HG03095 (cell line): ENCODE results near the gene KMT2C.

Experiments
- ATAC-seq: cut with Tn5 transposase; IDR thresholded peaks from one replicate; pipeline ENCODE4 v1.9.1; 2021; ENCODE audit warnings: moderate library complexity; ENCODE audit not compliant: unreplicated experiment

The KMT2C gene

DNA sequence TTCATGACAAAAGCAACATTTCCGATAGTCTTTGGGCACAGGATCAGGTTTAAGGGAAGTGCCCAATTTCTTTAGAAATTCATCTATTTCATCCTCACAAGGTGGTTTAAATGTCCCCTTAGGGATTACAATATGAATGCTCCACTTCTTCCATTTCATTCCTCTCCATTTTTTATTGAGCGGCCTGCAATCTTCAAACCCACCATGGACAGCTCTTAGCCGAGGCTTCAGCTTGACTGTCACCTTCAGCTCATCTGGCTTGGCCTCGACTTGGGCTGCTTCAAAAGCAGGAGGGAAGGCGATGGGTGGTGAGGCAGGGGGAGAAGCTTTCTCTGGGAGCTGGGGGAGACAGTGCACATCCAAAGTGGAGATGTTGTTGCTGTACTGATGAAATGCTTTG is 287.1 kb downstream of the KMT2C start:
- no peak for ATAC-seq

DNA sequence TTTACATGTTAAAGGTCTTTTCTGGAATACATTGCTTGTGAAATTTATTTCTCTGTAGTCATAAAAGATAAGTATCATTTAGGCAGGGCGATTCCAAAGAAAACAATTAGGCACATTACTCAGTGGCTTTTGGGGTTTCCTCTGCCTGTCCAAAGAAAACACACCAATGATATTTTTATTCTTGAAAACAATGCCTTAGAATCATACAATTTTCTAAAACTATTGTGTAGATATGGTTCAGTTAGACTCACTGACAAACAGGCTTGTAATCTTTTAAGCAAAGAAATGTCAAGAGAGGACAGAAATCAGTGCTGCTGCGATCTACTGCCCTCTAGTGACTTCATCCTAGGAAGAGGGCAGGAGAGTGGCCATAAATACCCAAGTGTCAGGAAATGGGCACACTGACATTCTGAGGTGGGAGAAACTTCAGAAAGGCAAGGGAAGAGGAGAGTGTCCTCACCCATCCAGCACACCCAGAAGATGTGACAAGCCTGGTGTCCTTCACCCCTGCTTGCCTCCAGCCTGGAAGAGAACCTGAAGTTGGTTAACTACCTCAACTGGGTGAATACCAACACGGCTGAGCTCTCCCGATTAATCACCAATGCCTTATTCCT is 289.8 kb downstream of the KMT2C start:
- no peak for ATAC-seq

DNA sequence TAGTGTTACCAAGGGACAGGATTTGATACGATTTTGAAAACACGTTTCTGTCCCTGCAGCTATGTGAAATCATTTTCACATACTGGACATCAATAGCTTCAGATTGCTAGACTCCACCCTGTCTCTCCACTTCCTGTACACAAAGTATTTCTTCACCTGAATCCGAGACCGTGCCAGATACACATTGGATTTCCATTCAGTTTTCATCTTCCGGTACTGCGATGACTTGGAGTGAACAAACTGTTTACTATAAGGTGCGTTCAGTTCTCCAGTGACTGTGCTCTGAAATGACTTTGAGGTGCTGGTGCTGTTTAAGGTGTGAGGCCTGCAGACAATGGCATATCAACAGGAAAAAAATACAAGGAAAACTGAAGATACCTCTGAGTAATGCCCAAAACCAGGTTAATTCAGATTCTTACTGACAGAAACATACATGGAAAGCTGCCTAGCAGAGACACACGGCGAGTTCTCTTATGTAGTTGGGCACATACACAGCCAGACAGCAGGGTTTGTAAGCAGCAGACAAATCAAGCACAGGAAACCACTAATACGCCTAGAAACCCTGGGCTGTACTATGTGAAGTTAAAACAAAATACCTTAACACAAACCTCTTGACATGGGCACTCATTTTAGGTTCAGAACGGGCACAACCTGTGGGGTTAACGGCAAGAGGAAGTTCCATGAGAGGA is 291.1 kb downstream of the KMT2C start:
- no peak for ATAC-seq

DNA sequence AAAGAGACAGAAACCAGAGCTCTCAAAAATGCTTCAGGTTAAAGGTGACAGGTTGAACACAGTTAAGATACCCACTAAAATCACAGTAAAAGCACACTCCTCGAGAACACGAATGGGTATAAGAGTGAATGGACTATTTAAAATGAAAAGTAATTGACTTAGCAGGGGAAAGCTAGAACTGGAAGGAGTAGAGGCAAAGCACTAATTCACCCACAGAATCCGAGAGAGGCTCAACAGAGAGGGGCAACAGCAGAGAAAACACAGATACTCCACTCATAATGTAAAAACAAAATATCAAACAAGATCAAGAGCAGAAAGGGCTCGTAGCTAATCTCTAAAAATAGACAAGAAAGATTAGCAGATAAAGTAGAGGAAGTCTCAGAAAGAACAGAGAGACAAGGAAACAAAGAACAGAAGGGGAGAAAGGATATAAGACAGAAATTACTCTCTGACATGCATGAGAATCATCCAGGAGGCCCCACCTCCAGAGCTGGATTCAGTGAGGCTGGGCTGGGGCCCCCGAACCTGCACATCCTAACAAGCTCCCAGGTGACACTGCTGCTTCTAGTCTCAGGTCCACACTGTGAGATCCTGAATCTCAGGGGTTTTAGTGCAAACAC is 292.7 kb downstream of the KMT2C start:
- no peak for ATAC-seq

DNA sequence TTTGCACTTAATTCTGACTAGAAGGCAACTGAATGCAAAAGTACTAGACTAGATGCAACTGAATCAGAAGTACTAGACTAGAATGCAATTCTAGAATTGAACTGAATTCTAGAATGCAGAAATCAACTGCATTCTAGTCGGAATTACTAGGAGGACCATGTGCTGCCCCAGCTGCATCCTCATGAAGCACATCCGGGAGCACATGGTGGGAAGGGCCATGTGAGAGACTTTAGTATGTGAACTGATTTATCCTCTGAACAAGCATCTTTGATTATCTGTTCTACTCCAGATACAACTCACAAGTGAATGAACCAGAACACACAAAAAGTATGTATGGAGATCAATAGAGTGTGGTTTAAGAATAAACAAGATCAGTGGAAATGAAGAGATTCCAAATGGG is 295.2 kb downstream of the KMT2C start:
- no peak for ATAC-seq

DNA sequence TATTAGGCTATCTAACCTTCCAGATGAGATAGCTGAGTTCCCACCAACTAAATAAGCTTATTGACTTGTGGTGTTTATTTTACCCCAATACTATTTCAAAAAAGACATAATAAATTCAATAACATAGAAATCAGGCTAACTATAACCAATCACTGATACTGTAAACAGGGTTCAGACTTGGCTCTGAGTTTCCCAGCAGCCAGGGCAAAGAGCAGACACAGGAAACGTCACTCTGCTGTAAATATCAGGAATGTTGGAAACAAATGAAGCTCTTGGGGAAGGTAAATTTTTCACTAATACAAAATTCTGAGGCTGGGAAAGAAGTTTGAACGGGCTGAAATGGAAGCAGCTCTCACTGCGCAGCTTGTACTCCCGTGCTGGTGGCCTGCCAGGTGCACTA is 295.7 kb downstream of the KMT2C start:
- no peak for ATAC-seq

DNA sequence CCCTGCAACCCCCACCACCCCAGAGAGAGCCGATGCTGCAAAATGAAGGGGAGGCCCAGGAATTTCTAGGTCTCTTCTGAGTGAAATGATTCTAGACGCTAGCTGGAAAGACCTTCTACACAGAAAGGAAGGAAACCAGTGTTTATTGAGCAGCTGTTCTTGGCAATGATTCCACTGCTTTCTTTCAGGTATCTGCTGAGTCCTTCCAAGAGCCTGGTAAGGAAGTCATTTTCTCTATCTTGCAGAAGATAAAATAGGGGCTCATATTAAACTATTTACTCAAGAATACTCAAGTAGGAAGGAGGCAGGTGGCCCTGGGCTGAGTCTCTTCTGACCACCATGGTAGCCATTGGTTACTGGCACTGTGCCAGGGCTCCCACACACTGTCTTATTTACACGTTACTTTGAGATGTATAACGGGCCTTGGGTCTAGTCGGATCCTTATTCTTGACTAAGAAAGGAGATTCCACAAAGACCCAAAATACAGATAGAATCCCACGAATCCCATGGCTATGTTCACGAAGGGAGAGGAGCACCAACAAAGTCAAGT is 298.3 kb downstream of the KMT2C start:
- no peak for ATAC-seq

DNA sequence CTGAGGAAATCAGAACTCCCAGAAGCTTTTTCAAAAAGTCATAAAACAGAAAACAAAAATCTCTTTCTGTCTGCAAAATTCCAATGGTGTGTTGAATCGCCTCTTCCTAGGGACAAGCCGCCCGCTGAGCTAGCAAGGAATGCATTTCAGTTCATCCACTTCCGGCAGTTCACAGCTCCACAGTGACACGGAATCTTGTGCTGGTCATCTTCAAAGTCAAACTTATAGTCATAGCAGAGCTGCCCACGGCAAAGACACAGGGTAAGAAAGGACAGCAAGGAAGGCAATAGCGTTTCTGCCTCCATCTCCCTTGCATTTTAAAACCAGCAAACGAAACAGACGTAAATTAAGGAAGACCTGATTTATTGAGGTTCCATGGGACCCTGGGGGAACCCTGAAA is 299.1 kb downstream of the KMT2C start:
- ATAC-seq = no peak

DNA sequence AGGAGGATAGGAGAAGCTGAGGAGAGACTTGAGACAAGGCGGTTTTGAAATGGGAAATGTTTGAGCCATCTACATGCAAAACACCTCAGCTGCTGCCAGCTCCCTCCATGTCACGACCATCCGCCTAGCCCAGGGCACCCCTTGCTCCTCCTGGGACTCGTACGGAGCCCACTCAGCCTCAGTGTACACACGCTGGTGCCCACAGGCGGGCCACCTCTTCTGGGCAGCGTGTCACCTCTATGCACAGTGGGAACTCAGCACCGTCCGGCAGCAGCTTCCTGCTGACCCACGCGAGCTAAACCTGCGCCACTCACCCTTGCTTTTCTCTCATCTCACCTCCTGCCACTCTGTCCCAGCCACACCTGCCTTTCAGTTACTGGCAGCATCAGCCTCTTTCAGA is 302.0 kb downstream of the KMT2C start:
- no peak for ATAC-seq

DNA sequence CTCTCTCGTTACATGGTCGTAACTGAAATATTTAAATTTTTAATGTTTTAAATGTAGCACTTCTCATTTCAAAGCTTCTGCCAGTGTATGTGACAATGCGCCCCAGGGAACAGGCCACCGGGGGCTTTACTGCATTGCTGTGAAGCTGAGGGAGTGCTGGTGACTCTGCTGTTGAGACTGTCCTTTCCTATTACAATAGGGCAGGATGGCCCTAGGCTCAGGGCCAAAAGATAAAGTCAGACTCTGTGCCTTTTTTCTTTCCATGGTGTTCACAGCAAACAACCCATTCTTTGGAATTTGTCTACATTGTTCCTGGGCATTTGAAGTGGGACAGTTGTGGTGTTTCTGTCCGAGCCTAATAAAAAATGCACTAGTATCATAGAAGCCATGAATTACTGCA is 303.0 kb downstream of the KMT2C start:
- no peak for ATAC-seq

DNA sequence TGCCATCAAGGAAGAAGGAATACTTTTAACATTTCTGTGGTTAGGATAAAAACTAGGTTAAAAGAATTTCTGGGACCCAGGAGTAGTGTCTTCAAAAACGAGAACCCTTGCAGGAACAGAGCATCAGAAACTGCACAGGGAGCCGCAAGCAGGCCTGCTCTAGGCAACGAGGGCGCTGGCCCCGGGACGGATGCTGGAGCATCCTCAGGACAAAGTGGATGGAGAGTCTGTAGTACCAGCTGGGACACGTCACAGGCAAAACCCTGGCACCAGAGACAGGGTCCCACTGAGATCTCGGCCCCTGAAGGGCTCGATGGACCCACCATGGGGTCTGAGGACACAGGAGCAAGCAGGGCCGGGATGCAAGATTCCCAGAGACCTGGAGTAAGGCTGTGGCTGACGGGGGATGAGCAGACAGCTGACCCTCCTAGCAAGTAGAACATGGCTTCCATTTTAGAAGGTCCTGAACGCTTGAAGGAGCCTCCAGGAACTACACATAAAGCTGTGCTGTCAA is 303.8 kb downstream of the KMT2C start:
- no peak for ATAC-seq

DNA sequence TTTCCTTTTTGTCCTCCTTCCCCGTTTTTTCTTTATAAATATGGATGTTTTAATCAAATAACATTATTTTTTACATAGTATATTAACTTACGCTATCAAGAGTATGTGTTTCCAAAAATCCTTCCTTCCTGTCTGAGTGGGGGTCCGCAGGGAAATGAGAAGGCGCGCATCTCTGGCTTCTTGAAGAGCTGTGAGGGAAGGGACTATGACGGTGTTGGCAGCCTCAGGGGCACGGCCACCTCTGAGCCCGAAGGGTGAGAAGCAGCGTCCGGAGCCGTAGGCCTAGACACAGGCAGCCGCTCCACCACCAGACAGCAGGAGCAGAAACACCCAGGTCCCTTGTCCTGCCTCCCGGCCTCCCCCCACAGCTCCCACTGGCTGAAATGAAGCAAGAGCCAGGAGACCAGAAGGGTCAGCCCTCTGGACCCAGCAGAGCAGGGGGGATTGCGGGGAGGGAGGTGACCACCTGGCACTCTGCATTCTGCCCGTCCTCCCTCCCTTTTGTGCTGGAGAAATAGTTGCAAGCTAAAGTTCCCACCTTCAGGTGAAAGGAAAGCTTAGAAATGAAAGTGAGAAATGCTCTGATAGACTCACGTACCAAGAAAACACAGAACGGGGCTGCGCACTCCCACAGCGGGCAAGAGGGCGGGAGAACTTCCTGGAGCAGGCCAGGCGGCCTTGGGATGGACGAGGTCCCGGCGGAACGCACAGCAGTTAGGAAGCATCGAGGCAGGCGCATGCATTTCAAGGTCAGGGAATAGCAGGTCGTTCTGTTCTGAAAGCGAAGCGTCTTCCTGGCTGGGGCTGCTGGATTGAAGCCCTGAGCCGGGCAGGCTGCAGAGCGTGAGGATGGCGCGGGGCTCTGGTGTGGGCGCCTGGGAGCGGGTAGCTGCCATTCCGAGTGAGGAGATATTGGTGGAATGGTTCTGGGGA is 304.9 kb downstream of the KMT2C start:
- no peak for ATAC-seq

DNA sequence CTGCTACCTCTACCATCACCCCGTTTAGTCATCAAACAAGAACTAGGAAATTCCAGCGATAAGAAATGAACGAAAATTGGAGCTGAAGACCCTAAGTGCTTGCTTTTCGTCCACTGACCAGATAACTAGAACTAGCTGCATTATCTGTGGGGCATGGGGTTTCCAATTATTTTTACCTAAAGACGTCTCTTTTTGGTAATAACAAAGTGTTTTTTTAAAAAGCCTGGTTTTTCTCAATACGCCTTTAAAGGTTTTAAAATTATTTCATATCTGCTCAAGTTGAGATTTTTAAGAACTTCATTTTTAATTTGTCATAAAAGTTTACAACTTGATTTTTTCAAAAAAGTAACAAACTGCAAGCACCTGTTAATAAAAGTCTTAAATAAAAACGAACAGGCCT is 306.1 kb downstream of the KMT2C start:
- no peak for ATAC-seq

DNA sequence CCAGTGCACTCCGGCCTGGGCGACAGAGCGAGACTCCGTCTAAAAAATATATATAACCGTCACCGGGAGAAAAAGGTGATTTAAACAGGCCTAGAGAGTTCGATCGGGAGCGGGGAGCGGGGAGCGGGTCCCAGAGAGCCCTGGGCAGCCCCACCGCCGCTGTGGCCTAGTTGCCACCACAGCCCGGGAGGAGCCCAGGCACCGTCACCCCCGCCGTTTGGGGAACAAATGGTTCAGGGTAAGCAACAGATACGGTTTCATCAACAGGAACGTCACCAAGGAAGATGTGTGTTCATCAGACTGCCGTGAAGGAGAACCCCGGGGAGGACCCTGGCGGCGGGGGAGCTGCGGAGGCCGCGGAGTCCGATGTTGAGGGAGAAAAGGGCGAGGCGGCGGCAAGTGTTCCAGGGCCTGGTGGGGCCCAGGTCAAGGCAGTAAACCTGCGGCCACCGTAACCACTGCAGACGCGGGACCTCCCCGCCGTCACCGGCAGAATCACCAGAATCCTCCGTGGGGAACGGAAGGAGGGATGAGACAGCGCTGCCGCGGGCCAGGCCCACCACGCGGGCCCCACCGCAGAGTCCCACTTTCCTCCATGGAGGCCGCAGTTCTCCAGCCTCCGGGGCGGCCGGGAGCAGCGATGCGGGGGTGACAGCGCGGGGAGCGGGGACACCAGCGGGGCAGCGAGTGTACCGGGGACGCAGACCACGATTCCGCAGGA is 306.9 kb downstream of the KMT2C start:
- no peak for ATAC-seq

DNA sequence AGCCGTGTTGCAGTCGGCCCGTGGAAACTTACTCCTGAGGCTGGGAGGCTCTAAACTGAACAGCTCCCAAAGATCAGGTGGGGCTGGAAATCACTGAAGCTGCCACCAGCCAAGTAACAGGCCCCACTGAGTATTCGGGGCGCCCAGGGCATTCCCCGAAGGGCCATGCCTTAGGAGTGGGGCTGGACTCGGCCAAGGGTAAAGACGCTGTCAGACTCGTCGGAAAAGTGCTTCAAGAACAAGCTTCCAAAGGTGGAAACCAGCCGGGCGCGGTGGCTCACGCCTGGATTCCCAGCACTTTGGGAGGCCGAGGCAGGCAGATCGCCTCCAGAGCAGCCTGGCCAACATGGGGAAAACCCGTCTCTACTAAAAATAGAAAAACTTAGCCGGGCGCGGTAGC is 307.6 kb downstream of the KMT2C start:
- no peak for ATAC-seq

DNA sequence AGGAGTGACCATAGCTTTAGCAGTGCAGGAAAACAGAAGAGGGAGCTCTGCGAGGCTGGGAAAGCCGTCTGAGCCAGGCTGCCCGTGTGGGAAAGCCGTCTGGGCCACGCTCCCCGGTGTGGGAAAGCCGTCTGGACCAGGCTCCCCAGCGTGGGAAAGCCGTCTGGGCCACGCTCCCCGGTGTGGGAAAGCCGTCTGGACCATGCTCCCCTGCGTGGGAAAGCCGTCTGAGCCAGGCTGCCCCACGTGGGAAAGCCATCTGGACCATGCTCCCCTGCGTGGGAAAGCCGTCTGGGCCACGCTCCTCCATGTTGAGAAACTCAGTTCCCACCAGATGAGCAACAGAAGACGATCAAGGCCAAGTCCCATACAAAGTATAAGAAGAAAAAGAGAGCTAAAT is 308.6 kb downstream of the KMT2C start:
- no peak for ATAC-seq

DNA sequence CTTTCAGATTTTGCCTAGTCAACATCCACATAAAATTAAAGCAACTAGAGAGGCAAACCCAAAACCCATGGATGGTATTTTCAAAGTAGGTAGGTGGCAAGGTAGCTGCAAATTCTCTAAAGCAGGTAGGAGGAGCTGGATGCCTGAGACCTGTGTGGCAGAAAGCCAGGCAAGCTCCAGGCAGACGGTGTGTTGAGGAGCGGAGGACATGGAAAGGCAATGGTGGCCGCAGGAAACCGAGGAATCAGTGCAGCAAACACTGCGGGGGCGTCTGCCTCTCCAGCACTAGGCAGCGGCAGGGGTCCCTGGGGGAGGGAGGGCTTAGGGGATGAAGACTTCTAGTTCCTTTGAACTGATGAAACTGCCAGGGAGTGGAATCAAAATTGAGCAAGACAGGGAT is 309.1 kb downstream of the KMT2C start:
- no peak for ATAC-seq

DNA sequence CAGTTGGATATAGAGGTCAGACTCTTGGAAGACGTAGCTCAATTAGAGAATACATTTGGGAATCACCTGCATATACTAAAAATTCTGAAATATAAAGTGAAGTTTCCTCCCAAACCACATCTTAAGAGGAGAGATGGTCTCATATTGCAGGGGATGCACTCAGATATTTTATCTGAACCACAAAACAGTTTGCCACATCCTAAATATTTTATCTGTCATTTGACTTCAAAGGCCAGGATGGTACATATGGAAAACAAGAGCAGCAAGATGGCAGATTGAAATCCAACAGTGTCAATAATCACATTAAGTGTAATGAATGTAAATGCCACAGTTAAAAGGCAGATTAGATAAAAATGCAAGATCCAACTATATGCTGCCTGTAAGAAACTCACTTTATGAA is 313.3 kb downstream of the KMT2C start:
- ATAC-seq = no peak

DNA sequence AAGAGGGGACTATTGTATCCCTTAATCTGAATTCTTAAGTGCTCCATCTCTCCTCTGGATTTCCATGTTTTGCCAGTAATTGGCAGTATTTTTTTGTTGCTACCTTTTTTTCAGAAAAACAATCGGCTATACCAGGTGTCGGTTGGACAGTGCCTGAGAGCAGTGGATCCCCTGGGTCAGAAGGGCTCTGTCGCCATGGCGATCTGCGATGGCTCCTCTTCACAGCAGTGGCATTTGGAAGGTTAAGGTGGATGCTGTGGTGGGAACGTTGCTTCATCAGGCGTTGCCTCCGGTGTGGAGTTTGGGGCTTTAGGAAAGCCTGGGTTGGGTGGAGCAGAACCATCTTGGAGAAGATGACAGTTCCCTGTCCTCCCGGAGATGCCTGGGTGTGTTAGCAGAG is 314.4 kb downstream of the KMT2C start:
- no peak for ATAC-seq

DNA sequence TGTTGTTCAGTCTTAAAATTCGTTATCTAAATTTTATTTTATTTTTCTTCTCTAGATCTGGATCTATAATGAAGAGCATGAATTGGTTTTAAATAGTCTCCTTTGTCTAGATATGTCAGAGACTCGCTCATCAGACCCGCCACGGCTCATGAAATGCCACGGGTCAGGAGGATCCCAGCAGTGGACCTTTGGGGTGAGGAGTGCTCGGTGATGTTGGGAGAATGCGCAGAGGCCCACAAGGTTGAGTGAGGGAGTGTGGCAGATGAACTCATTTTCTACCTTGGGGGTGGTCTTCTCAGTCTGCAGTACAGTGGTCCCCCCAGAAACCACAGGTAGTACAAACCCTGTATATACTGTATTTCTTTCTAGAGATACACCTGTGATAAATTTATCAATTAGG is 315.0 kb downstream of the KMT2C start:
- no peak for ATAC-seq
